HG03354 (cell line): ENCODE measurements around the gene CD38.
A peak's percentile ranks its signal among the peaks of the same experiment; 100 is the strongest.
"Not testable (repeated sequence)": the region's sequence is repeated elsewhere in the genome, so short reads cannot be mapped to it uniquely, and the experiment has no call there.

Experiments
- ATAC-seq: cut with Tn5 transposase; IDR thresholded peaks from one replicate; pipeline ENCODE4 v1.9.1; 2021; ENCODE audit warnings: mild to moderate bottlenecking; ENCODE audit not compliant: unreplicated experiment, poor library complexity, severe bottlenecking

Gene CD38

GRCh38 chr4:15793506-15794363 is 15.6 kb downstream of the CD38 start:
- no peak for ATAC-seq

- no peak for ATAC-seq
Observed at GRCh38 chr4:15794426-15794825, 16.3 kb downstream of the CD38 start.

- ATAC-seq = no peak
Observed at GRCh38 chr4:15794905-15795304, 16.8 kb downstream of the CD38 start.

- ATAC-seq = no peak
Observed at GRCh38 chr4:15797320-15797719, 19.2 kb downstream of the CD38 start.

- no peak for ATAC-seq
Observed at GRCh38 chr4:15799141-15799540, 21.0 kb downstream of the CD38 start.

- no peak for ATAC-seq
Observed at GRCh38 chr4:15799701-15800100, 21.6 kb downstream of the CD38 start.

GRCh38 chr4:15802497-15802896 is 24.4 kb downstream of the CD38 start:
- ATAC-seq = not testable (repeated sequence)

GRCh38 chr4:15805583-15806517 is 27.7 kb downstream of the CD38 start:
- peak; percentile 38 for ATAC-seq

- peak; percentile 88 for ATAC-seq
Observed at GRCh38 chr4:15809058-15809457, 30.9 kb downstream of the CD38 start.

GRCh38 chr4:15809466-15809865 is 31.3 kb downstream of the CD38 start:
- ATAC-seq = peak; percentile 7

GRCh38 chr4:15811703-15812337 is 33.7 kb downstream of the CD38 start:
- no peak for ATAC-seq

GRCh38 chr4:15832523-15833451 is 54.7 kb downstream of the CD38 start:
- ATAC-seq = peak; percentile 59

GRCh38 chr4:15833801-15834200 is 55.7 kb downstream of the CD38 start:
- no peak for ATAC-seq

GRCh38 chr4:15836362-15836761 is 58.2 kb downstream of the CD38 start:
- ATAC-seq = peak; percentile 57

- ATAC-seq = no peak
Observed at GRCh38 chr4:15837591-15837990, 59.5 kb downstream of the CD38 start.

GRCh38 chr4:15841194-15841730 is 63.1 kb downstream of the CD38 start:
- not testable (repeated sequence) for ATAC-seq

- ATAC-seq = no peak
Observed at GRCh38 chr4:15847746-15848145, 69.6 kb downstream of the CD38 start.

GRCh38 chr4:15848191-15848842 is 70.2 kb downstream of the CD38 start:
- no peak for ATAC-seq
